HCT116 (cell line): Measurements from ENCODE around the gene CLASP2. TPM values are rescaled to one million over a fixed set of nuclear protein-coding genes. Genes with fewer than 3 reads are reported as not detected.

Experiments
- ATAC-seq: fragments of 200-7000 bp; cut with Tn5 transposase; 2 replicates; pipeline ENCODE4 v1.9.1; 2020; ENCODE audit warnings: mild to moderate bottlenecking, moderate library complexity
- BruUV-seq: library from RNA; stranded (reverse); fragments of 400-500 nt; replicated peaks from 2 replicates; lab custom pipeline; 2021; lab: Mats Ljungman, UMichigan
- CTCF ChIA-PET: fragments of 300-600 bp; sonication (Branson Sonifier 250); formaldehyde crosslinking; loops from one replicate; lab custom pipeline; 2021; ENCODE audit warnings: antibody characterized with exemption; lab: Charles Lee
- POLR2A ChIA-PET: fragments of 300-600, 350-600 bp; sonication (Branson Sonifier 250); formaldehyde crosslinking; loops from one replicate; lab custom pipeline; 2021; ENCODE audit warnings: antibody characterized with exemption; lab: Charles Lee
- RAD21 ChIA-PET, 2 experiments: fragments of 300-600 bp; sonication (Branson Sonifier 250); formaldehyde crosslinking; loops; one replicate each; lab custom pipeline; 2023; ENCODE audit warnings: low total read pairs in 2 of 2; ENCODE audit not compliant: uncharacterized antibody in 2 of 2, unreplicated experiment in 2 of 2, low non-redundant PET in 1 of 2; lab: Charles Lee
- DNase-seq: peaks from one replicate; pipeline ENCODE4 v3.0.0-alpha.2; 2010; ENCODE audit warnings: low read depth, low spot score
- H2AFZ ChIP-seq: fragments of 200-600 bp; shearing (Covaris generic), sonication (generic); 2 replicates; pipeline ENCODE4 v1.6.1; 2017; ENCODE audit warnings: low read depth, mixed run types, mixed read lengths, antibody characterized with exemption, low read length; ENCODE audit not compliant: poor library complexity, severe bottlenecking
- H3K27ac ChIP-seq: 2 replicates; pipeline ENCODE4 v1.5.1; 2012; ENCODE audit warnings: low read depth, low read length
- H3K27me3 ChIP-seq: fragments of 200-600 bp; sonication (generic); 2 replicates; pipeline ENCODE4 v1.6.1; 2016; ENCODE audit warnings: mixed run types, low read length, mixed read lengths; ENCODE audit not compliant: insufficient read depth
- H3K36me3 ChIP-seq, 2 experiments: fragments of 200-500 bp in 1 of 2; fragments of 200-600 bp in 1 of 2; sonication (Bioruptor generic) in 1 of 2; sonication (generic) in 1 of 2; 2 replicates each; pipeline versions ENCODE4 v1.5.1 to v1.6.1; 2014 to 2016; ENCODE audit warnings: low read length in 2 of 2, inconsistent platforms in 1 of 2, mixed read lengths in 1 of 2, mixed run types in 1 of 2; ENCODE audit not compliant: insufficient read depth in 2 of 2, control insufficient read depth in 1 of 2
- H3K4me1 ChIP-seq, 2 experiments: fragments of 200-600 bp in 1 of 2; sonication (generic) in 1 of 2; 2 replicates each; pipeline versions ENCODE4 v1.5.1 to v1.6.1; 2012 to 2017; ENCODE audit warnings: low read length in 2 of 2, inconsistent platforms in 1 of 2, mild to moderate bottlenecking in 1 of 2, mixed read lengths in 1 of 2, mixed run types in 1 of 2, moderate library complexity in 1 of 2; ENCODE audit not compliant: insufficient read depth in 2 of 2, control insufficient read depth in 1 of 2
- H3K4me2 ChIP-seq: fragments of 200-600 bp; sonication (generic); 2 replicates; pipeline ENCODE4 v1.6.1; 2017; ENCODE audit warnings: mixed run types, low read length, mixed read lengths
- H3K4me3 ChIP-seq, 2 experiments: fragments of 200-600 bp in 1 of 2; sonication (generic) in 1 of 2; replicated peaks in 1 of 2; 2 replicates each; pipeline ENCODE4 v1.5.1; 2011 to 2016; ENCODE audit warnings: low read length in 2 of 2, control low read depth in 1 of 2, low read depth in 1 of 2, mild to moderate bottlenecking in 1 of 2, mixed read lengths in 1 of 2, mixed run types in 1 of 2
- H3K79me2 ChIP-seq: fragments of 200-600 bp; sonication (generic); 2 replicates; pipeline ENCODE4 v1.6.1; 2017; ENCODE audit warnings: mild to moderate bottlenecking, mixed run types, low read length, moderate library complexity, mixed read lengths; ENCODE audit not compliant: insufficient read depth
- H3K9ac ChIP-seq: fragments of 200-600 bp; sonication (generic); 2 replicates; pipeline ENCODE4 v1.6.1; 2016; ENCODE audit warnings: low read length, mixed read lengths
- H3K9me2 ChIP-seq: fragments of 200-600 bp; sonication (generic), shearing (Covaris generic); 2 replicates; pipeline ENCODE4 v1.6.1; 2017; ENCODE audit warnings: mixed run types, mild to moderate bottlenecking, moderate library complexity; ENCODE audit not compliant: insufficient read depth
- H3K9me3 ChIP-seq, 2 experiments: fragments of 200-500 bp in 1 of 2; fragments of 200-600 bp in 1 of 2; sonication (Bioruptor generic) in 1 of 2; sonication (generic) in 1 of 2; 2 replicates each; pipeline ENCODE4 v1.6.1; 2014 to 2017; ENCODE audit warnings: low read length in 2 of 2, mixed read lengths in 2 of 2, inconsistent platforms in 1 of 2, low read depth in 1 of 2, mild to moderate bottlenecking in 1 of 2, mixed run types in 1 of 2, moderate library complexity in 1 of 2; ENCODE audit not compliant: control insufficient read depth in 1 of 2, insufficient read depth in 1 of 2
- H4K20me1 ChIP-seq: fragments of 200-600 bp; sonication (generic), shearing (Covaris generic); 2 replicates; pipeline ENCODE4 v1.6.1; 2017; ENCODE audit warnings: mixed run types, mild to moderate bottlenecking, moderate library complexity; ENCODE audit not compliant: insufficient read depth
- ELF1 ChIP-seq: IDR thresholded peaks from 2 replicates; pipeline ENCODE4 v1.6.1; 2012; ENCODE audit warnings: low read depth, borderline replicate concordance
- FOSL1 ChIP-seq: IDR thresholded peaks from 2 replicates; pipeline ENCODE4 v1.6.1; 2012; ENCODE audit warnings: low read depth
- POLR2A ChIP-seq: IDR thresholded peaks from 2 replicates; pipeline ENCODE4 v1.7.0; 2011; ENCODE audit warnings: borderline replicate concordance; ENCODE audit not compliant: insufficient read depth, insufficient read length; ENCODE audit errors: extremely low read depth
- POLR2AphosphoS5 ChIP-seq: IDR thresholded peaks from 2 replicates; pipeline ENCODE4 v1.6.1; 2011; ENCODE audit warnings: mild to moderate bottlenecking, low read depth, low read length, moderate library complexity
- RAD21 ChIP-seq: IDR thresholded peaks from 2 replicates; pipeline ENCODE4 v1.6.1; 2012; ENCODE audit warnings: low read depth, mild to moderate bottlenecking
- SP1 ChIP-seq: IDR thresholded peaks from 2 replicates; pipeline ENCODE4 v1.6.1; 2012; ENCODE audit warnings: low read depth
- SRF ChIP-seq: IDR thresholded peaks from 2 replicates; pipeline ENCODE4 v1.6.1; 2012; ENCODE audit warnings: low read depth
- TCF7L2 ChIP-seq: IDR thresholded peaks from 2 replicates; pipeline ENCODE4 v1.7.0; 2011; ENCODE audit warnings: borderline replicate concordance, inconsistent platforms; ENCODE audit not compliant: insufficient read depth, insufficient read length; ENCODE audit errors: extremely low read depth
- ZNF274 ChIP-seq: fragments of 200-500 bp; sonication (Bioruptor generic); IDR thresholded peaks from 2 replicates; pipeline ENCODE4 v1.6.1; 2014; ENCODE audit warnings: mild to moderate bottlenecking, low read depth, low read length, inconsistent platforms
- intact Hi-C: fragments of 100-400 bp; cut with micrococcal nuclease; formaldehyde crosslinking; loops from 2 replicates; pipeline ENCODE4 v1.10.0; 2022
- total RNA-seq: library from RNA; stranded (reverse); gene quantifications from one replicate; pipeline ENCODE4 v1.2.1, GENCODE V29; 2021; ENCODE audit not compliant: unreplicated experiment
- TF ChIP-seq, protein P1 (sequence below), 3 experiments: fragments of 200-600 bp in 1 of 3; sonication (generic) in 1 of 3; IDR thresholded peaks in 2 of 3; conservative IDR thresholded peaks in 1 of 3; 2 replicates each; pipeline ENCODE4 v1.5.1; 2012 to 2017; ENCODE audit warnings: low read depth in 2 of 3, low read length in 2 of 3, antibody characterized with exemption in 1 of 3, borderline replicate concordance in 1 of 3, control low read depth in 1 of 3, mild to moderate bottlenecking in 1 of 3, mixed read lengths in 1 of 3, mixed run types in 1 of 3, moderate library complexity in 1 of 3; ENCODE audit not compliant: insufficient read depth in 1 of 3
- TF ChIP-seq, protein P2 (sequence below): IDR thresholded peaks from 2 replicates; pipeline ENCODE4 v1.6.1; 2011; ENCODE audit warnings: mild to moderate bottlenecking, low read length, moderate library complexity; ENCODE audit not compliant: insufficient replicate concordance; ENCODE audit errors: extremely low read depth
- TF ChIP-seq, protein P3 (sequence below): IDR thresholded peaks from 2 replicates; pipeline ENCODE4 v1.6.1; 2012; ENCODE audit warnings: low read depth

CLASP2 gene
- total RNA-seq, 1 experiment from 2014 or later, result 36.3 TPM

DNA sequence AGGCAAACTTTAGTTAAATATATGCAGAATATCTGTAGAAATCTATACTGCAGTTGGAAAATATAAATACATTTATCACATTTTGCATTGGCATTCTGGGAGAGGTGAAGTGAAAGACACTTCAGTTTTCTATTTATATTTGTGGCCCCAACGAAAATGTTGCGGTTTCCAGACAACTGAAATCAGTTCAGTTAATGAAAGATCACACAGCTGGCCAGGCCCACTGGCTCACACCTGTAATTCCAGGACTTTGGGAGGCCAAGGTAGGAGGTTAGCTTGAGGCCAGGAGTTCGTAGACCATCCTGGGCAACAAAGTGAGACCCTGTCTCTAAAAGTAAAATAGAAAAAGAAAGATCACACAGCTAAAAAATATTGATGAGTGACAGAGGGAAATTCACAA is 11.9 kb upstream of the CLASP2 start (continued):
- TF ChIP-seq, protein P1, sequence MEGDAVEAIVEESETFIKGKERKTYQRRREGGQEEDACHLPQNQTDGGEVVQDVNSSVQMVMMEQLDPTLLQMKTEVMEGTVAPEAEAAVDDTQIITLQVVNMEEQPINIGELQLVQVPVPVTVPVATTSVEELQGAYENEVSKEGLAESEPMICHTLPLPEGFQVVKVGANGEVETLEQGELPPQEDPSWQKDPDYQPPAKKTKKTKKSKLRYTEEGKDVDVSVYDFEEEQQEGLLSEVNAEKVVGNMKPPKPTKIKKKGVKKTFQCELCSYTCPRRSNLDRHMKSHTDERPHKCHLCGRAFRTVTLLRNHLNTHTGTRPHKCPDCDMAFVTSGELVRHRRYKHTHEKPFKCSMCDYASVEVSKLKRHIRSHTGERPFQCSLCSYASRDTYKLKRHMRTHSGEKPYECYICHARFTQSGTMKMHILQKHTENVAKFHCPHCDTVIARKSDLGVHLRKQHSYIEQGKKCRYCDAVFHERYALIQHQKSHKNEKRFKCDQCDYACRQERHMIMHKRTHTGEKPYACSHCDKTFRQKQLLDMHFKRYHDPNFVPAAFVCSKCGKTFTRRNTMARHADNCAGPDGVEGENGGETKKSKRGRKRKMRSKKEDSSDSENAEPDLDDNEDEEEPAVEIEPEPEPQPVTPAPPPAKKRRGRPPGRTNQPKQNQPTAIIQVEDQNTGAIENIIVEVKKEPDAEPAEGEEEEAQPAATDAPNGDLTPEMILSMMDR (IDR thresholded peaks at IDR 0.05 in 2 of 3, conservative IDR thresholded peaks at IDR 0.05 in 1 of 3; ENCODE audit: borderline replicate concordance in 1 of 3, insufficient read depth in 1 of 3, low read depth in 2 of 3, low read length in 2 of 3), result no peak
- TF ChIP-seq POLR2AphosphoS5, result no peak
- no peak for TF ChIP-seq SRF
- TF ChIP-seq FOSL1, result no peak
- no peak for TF ChIP-seq TCF7L2
- TF ChIP-seq, protein P2, sequence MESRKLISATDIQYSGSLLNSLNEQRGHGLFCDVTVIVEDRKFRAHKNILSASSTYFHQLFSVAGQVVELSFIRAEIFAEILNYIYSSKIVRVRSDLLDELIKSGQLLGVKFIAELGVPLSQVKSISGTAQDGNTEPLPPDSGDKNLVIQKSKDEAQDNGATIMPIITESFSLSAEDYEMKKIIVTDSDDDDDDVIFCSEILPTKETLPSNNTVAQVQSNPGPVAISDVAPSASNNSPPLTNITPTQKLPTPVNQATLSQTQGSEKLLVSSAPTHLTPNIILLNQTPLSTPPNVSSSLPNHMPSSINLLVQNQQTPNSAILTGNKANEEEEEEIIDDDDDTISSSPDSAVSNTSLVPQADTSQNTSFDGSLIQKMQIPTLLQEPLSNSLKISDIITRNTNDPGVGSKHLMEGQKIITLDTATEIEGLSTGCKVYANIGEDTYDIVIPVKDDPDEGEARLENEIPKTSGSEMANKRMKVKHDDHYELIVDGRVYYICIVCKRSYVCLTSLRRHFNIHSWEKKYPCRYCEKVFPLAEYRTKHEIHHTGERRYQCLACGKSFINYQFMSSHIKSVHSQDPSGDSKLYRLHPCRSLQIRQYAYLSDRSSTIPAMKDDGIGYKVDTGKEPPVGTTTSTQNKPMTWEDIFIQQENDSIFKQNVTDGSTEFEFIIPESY, result no peak

DNA sequence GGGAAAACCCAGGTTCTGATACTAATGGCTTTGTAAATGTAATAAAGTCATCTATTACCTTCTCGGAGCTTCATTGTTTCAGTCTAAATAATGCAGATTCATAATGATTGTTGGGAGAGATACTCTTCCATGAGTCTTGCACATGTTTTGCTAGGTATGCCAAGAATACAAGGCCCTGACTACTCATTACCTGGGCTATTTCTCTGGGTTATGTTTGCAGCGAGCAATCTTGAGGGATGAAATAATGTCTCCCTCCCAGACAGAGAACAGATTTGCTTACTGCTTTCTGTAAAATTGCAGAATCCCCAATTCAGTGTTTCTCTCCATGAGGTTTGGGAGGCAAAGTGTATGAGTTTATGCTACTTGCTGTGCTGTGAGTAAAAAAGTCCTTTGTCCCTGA is 6.2 kb upstream of the CLASP2 start:
- H3K9me3 ChIP-seq, result no peaks in the 10 kb centered on the region
- H3K9me2 ChIP-seq, result no peaks in the 10 kb centered on the region
- ChIA-PET POLR2A (no interaction called here), CTCF (no interaction called here), RAD21 (no interaction called here)
- no peaks in the 10 kb centered on the region for H4K20me1 ChIP-seq
- ATAC-seq (no peak), DNase-seq (no peak)
- TF ChIP-seq ZNF274 (no peak), SP1 (no peak), RAD21 (no peak), ELF1 (no peak), POLR2A (no peak), POLR2AphosphoS5 (no peak)
- TF ChIP-seq, protein P3, sequence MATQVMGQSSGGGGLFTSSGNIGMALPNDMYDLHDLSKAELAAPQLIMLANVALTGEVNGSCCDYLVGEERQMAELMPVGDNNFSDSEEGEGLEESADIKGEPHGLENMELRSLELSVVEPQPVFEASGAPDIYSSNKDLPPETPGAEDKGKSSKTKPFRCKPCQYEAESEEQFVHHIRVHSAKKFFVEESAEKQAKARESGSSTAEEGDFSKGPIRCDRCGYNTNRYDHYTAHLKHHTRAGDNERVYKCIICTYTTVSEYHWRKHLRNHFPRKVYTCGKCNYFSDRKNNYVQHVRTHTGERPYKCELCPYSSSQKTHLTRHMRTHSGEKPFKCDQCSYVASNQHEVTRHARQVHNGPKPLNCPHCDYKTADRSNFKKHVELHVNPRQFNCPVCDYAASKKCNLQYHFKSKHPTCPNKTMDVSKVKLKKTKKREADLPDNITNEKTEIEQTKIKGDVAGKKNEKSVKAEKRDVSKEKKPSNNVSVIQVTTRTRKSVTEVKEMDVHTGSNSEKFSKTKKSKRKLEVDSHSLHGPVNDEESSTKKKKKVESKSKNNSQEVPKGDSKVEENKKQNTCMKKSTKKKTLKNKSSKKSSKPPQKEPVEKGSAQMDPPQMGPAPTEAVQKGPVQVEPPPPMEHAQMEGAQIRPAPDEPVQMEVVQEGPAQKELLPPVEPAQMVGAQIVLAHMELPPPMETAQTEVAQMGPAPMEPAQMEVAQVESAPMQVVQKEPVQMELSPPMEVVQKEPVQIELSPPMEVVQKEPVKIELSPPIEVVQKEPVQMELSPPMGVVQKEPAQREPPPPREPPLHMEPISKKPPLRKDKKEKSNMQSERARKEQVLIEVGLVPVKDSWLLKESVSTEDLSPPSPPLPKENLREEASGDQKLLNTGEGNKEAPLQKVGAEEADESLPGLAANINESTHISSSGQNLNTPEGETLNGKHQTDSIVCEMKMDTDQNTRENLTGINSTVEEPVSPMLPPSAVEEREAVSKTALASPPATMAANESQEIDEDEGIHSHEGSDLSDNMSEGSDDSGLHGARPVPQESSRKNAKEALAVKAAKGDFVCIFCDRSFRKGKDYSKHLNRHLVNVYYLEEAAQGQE, result no peak
- H2AFZ ChIP-seq, result no peak overlapping the region
- no peak overlapping the region for H3K27ac ChIP-seq
- intact Hi-C loops, result no loop called here
- no peaks in the 10 kb centered on the region for H3K79me2 ChIP-seq
- H3K36me3 ChIP-seq, result no peaks in the 10 kb centered on the region
- no peak overlapping the region for H3K4me3 ChIP-seq
- H3K4me1 ChIP-seq, result no peaks in the 10 kb centered on the region
- no peak overlapping the region for H3K4me2 ChIP-seq
- H3K9ac ChIP-seq, result no peak overlapping the region
- no peaks in the 10 kb centered on the region for H3K27me3 ChIP-seq
- no TSS peak for BruUV-seq
